Measurements from ENCODE around the gene ESYT1. TPM values are rescaled to one million over a fixed set of nuclear protein-coding genes. Genes with fewer than 3 reads are reported as not detected.

The ESYT1 gene, protein sequence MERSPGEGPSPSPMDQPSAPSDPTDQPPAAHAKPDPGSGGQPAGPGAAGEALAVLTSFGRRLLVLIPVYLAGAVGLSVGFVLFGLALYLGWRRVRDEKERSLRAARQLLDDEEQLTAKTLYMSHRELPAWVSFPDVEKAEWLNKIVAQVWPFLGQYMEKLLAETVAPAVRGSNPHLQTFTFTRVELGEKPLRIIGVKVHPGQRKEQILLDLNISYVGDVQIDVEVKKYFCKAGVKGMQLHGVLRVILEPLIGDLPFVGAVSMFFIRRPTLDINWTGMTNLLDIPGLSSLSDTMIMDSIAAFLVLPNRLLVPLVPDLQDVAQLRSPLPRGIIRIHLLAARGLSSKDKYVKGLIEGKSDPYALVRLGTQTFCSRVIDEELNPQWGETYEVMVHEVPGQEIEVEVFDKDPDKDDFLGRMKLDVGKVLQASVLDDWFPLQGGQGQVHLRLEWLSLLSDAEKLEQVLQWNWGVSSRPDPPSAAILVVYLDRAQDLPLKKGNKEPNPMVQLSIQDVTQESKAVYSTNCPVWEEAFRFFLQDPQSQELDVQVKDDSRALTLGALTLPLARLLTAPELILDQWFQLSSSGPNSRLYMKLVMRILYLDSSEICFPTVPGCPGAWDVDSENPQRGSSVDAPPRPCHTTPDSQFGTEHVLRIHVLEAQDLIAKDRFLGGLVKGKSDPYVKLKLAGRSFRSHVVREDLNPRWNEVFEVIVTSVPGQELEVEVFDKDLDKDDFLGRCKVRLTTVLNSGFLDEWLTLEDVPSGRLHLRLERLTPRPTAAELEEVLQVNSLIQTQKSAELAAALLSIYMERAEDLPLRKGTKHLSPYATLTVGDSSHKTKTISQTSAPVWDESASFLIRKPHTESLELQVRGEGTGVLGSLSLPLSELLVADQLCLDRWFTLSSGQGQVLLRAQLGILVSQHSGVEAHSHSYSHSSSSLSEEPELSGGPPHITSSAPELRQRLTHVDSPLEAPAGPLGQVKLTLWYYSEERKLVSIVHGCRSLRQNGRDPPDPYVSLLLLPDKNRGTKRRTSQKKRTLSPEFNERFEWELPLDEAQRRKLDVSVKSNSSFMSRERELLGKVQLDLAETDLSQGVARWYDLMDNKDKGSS
- 227 and 255 TPM in 2 replicates for total RNA-seq

DNA sequence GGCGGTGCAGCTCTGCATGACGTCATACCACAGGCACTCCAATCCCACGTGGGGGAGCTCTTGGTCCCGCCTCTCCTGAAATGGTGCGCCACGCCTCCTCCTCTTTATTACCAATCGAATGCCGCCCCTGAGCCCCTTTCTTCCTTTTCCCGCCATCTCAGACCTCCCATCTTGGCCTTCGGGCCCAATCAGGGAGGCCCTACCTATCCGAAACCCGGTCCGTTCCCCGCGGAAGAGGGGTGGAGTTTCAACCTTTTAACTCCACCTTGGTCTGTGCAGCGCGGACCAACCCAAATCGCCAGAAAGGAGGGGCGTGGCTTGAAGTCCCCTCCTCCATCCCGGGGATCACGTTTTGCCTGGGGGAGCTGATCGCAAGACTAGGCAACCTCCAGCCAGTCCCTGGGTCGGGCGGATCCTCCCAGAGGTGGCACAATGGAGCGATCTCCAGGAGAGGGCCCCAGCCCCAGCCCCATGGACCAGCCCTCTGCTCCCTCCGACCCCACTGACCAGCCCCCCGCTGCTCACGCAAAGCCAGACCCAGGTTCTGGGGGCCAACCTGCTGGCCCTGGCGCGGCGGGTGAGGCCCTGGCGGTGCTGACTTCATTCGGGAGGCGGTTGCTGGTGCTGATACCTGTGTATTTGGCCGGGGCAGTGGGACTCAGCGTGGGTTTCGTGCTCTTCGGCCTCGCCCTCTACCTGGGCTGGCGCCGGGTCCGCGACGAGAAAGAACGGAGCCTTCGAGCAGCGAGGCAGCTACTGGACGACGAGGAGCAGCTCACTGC, at the start of gene ESYT1:
Gene ESYT1 (plus strand): TSS at position 380 of the 782 bp plus-strand sequence. CDS start 53 bp downstream, at position 433.

DNA sequence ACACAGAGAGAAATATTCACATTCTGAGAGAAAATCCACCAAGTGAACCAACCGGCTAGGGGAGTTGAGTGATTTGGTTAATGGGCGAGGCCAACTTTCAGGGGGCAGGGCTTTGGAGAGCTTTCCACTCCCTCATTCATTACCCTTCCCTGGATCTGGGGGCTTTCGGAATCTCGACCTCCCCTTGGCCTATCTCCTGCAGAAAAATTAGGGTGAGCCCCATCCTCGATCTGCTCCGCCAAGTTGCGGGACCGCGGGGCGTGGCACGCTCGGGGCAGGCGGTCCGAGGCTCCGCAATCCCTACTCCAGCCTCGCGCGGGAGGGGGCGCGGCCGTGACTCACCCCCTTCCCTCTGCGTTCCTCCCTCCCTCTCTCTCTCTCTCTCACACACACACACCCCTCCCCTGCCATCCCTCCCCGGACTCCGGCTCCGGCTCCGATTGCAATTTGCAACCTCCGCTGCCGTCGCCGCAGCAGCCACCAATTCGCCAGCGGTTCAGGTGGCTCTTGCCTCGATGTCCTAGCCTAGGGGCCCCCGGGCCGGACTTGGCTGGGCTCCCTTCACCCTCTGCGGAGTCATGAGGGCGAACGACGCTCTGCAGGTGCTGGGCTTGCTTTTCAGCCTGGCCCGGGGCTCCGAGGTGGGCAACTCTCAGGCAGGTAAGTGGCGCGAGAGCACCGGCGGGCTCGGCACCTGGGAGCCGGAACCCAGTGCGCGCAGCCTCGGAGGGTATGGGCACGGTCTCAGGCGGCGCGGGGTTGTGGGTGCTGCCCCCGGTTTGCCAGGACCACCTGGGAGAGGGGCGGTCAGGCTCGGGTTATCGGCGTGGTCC, 48.1 kb upstream of the ESYT1 start, which contains the start of gene ERBB3:
Gene ERBB3 (plus strand): TSS at position 443 of the 833 bp plus-strand sequence. CDS start 136 bp downstream, at position 579.

DNA sequence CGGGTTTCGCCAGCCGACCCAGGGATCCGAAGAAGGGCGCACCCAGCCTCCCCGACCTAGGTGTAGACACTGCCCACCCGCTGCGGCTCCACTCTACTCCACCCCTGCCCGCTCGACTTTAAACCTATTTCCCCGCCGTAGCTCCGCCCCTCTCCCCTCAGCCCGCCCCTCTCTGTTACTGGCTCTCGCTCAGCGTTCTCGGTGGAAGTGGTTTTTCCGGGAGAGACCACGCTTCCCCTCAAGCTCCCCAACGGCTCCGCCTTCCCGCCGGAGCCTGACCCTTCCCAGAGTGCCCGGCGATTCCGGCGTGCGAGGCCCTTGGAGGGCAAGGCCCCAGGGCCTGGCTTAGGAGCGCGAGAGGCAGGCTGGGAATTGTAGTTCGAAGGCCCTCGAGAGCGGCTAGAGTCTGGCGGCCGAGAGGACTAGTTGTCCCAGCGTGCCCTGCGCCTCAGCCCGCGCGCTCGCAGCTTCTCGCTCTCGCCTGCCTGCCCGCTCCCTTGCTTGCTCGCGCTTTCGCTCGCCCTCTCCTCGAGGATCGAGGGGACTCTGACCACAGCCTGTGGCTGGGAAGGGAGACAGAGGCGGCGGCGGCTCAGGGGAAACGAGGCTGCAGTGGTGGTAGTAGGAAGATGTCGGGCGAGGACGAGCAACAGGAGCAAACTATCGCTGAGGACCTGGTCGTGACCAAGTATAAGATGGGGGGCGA, 23.8 kb upstream of the ESYT1 start, which contains the start of gene PA2G4:
Gene PA2G4 (plus strand): TSS at position 451 of the 706 bp plus-strand sequence. CDS start 179 bp downstream, at position 630.

DNA sequence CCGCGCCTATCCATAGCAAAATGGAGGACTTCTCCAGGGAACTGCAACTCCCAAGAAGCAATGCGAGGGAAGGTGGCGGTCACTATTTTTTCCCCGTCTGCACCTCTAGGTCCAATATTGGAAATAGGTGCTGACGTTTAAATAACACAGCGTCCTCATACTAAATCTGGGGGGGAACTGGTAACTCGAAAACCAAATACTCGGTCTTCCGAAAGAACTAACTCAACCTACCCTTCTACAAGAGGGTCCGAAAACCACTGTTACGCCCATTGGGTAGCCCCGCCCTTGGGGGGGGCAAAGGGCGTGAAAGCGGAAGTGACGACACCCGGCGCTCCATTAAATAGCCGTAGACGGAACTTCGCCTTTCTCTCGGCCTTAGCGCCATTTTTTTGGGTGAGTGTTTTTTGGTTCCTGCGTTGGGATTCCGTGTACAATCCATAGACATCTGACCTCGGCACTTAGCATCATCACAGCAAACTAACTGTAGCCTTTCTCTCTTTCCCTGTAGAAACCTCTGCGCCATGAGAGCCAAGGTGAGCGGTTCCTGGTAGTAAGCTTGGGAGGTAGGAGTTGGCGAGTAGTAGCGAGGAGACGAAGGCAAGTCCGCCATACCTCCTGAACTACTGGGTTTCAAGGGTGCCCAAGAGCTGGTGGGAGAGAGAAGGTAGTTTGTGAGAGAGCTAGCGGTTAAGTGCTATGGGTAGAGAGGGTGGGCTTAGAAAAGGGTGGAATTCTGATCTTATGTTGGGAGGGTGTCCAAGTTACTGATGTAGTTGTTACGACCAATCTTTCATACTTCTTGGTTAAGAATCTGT, 11.6 kb upstream of the ESYT1 start, which contains the start of gene RPL41:
Gene RPL41 (plus strand): TSS at position 367 of the 815 bp plus-strand sequence.

DNA sequence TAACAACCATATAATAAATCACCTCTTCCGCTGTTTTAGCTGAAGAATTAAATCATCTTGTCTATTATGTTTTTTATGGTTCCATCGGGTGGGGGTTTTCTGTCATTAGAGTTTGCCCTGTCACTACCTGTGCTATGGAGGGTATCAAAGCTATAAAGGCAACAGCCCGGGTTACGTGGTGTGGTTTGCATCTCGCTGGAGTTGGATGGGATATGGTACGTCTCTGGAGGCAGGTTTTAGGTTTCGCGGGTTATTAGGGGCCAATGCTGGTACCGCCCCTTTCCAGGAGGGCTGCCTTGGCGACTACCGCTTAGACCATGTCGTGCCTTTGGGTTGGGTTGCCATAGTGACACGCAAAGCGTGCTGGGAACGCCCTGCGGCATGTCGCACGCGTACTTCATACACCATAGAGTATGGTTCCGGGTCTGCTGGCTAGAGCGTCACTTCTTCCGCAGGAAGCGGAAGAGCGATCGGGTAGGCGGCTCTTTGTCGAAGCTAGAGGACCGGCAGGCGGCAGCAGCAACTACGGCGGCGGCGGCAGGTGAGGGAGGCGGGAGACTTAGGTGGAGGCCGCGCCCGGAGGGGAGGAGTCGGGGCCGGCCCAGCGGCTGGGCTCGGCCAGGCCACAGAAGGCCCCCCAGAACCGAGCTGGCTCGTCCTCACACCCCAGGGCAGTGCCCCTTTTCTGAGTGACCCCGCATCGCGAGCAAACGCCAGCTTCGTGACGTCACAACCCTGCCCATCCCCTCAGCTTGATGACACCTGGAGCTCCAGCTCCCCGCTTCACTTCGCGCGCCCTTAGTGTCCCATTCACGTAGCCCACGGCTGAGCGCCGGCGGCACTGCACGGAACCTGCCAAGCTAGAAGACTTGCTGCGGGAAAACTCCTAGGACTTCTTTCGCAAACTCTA, 10.0 kb upstream of the ESYT1 start, which contains the start of gene ZC3H10:
Gene ZC3H10 (plus strand): TSS at position 489 of the 910 bp plus-strand sequence. CDS start 2,297 bp downstream, outside the sequence.

DNA sequence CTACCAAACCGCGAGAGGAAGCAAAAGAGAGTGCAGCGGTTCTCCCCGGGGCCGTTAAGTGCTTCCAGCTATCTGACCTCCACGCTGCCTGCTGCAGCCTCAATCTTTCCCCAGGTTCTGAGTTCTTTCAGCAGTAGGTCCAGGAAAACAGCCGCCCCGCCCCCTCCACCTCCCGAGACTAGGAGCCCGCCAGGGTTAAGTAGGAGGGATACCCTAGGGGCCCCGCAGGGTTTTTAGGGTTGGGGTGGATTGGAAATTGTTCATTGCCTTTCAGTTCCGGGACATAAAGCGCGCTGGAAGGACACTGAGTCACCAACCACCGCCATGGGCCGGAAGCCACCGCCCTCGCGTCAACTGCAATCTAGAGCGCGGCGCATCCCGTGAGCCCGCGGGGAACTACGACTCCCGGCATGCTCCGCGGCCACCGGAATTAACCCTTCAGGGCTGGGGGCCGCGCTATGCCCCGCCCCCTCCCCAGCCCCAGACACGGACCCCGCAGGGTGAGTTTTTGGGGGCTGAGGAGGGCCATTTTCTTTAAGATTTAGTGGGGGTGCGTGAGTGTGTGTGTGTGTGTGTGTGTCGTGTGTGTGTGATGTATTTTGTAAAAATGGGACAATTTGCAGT, 24.2 kb downstream of the ESYT1 start, which contains the start of gene MYL6B:
Gene MYL6B (plus strand): TSS at position 456 of the 624 bp plus-strand sequence. CDS start 1,332 bp downstream, outside the sequence.

DNA sequence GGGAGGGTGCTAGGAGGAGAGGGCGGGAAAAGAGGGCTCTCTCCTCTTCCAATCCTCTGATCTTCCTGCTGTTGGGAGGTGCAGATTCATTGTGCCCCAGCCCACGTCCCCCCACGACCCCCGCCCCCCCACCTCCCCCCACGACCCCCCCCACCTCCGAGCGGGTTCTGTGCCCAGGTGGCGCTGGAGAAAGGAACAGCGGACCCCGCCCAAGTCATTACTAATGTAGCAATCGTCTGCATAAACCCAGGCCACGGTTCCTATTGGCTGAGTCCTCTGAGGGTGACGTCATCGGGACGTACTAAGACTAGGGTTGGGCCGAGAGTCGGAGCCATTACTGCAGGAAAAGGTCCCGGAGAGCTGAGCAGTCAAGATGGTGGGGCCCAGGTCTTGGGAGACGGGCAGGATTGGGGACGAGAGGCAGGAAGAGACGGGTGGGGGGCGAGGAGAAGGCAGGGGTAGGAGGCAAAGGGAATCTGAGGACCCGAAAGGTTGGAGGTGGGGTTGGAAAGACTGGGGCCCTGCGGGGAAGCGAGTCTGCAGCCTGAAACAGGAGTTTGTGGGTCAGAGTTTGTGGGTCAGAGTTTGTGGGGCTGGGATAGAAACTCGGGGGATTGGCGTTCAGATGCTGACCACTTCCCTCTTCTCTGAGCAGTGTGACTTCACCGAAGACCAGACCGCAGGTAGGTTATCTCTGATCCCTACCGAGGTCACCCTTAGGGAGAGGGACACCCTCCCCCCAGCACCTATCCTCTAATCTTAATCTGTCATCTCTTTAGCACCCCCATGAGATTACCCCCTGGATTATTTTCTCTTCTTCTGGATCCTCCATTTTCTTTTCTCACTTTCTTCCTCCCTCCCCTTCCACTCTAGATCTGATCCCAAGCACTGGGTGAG, 30.2 kb downstream of the ESYT1 start, which contains the start of gene MYL6:
Gene MYL6 (plus strand): TSS at position 331 of the 897 bp plus-strand sequence. CDS start 43 bp downstream, at position 374.

DNA sequence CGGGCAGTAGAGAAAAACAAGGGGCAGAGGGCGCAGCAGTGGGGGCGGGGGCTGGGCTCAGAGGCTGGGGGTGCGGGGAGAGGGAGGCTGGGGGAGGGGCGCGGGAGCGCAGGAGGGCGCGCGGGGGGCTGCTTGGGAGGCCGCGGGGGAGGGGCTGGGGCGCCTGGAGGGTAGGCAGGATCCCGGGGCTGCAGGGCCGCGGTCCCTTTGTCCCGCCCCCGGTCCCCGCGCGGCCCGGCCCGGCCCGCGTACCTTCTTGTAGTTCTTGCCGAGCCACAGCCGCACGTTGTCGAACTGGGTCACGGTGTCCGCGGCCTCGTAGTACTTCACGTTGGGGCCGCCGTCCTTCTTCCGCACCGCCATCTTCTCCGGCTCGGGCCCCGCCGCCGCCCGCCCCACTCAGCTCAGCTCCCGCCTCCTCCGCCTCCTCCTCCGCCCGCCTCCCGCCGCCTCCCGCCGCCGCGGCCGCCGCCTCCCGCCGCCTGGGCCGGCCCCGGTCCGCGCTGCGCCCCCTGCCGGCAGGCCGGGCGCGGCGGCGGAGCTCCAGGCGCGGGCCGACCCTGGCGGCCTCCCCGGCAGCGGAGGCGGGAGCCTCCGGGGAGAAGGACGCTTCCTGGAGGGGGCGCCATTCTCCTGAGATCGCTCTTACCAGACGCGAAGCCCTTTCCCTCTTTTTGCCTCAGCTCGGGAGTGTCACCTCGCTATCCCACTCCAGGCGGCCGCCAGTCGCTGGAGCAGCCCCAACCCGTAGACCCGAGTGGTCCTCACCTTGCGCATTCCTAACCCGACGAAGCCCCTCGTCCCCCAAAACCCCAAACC, 61.2 kb downstream of the ESYT1 start, which contains the start of gene SMARCC2:
Gene SMARCC2 (minus strand): TSS at position 385 of the 819 bp plus-strand sequence. CDS start 22 bp downstream, at position 363.

Other genes starting within 250 kb of the ESYT1 start
- 28.1 and 31.4 TPM in 2 replicates for gene PYM1, start 200.4 kb upstream of the ESYT1 start, total RNA-seq
- gene DGKA, start 197.1 kb upstream of the ESYT1 start, total RNA-seq, result 29.1 and 42.0 TPM in 2 replicates
- 0.19 and 0.27 TPM in 2 replicates for gene PMEL, start 162.2 kb upstream of the ESYT1 start, total RNA-seq
- gene CDK2, start 161.4 kb upstream of the ESYT1 start, total RNA-seq, result 16.0 and 22.1 TPM in 2 replicates
- 28.2 and 39.9 TPM in 2 replicates for gene RAB5B, start 154.2 kb upstream of the ESYT1 start, total RNA-seq
- gene SUOX, start 131.0 kb upstream of the ESYT1 start, total RNA-seq, result 10.0 and 13.5 TPM in 2 replicates
- 0.38 and 0.45 TPM in 2 replicates for gene IKZF4, start 107.2 kb upstream of the ESYT1 start, total RNA-seq
- 95.3 and 130 TPM in 2 replicates for gene RPS26, start 86.3 kb upstream of the ESYT1 start, total RNA-seq
- gene ERBB3, start 48.1 kb upstream of the ESYT1 start, total RNA-seq, result 0.18 TPM in 1 of 2 replicates, not detected in the other
- 192 and 236 TPM in 2 replicates for gene PA2G4, start 23.7 kb upstream of the ESYT1 start, total RNA-seq
- gene RPL41, start 11.6 kb upstream of the ESYT1 start, total RNA-seq, result 3,974 and 4,205 TPM in 2 replicates
- gene ZC3H10, start 10.0 kb upstream of the ESYT1 start, total RNA-seq, result 5.1 and 6.2 TPM in 2 replicates
- gene MYL6B, start 24.3 kb downstream of the ESYT1 start, total RNA-seq, result 83.9 and 94.6 TPM in 2 replicates
- 4,931 and 5,496 TPM in 2 replicates for gene MYL6, start 30.1 kb downstream of the ESYT1 start, total RNA-seq
- gene SMARCC2, start 61.2 kb downstream of the ESYT1 start, total RNA-seq, result 42.2 and 53.4 TPM in 2 replicates
- gene RNF41, start 93.7 kb downstream of the ESYT1 start, total RNA-seq, result 103 and 144 TPM in 2 replicates
- gene NABP2, start 96.1 kb downstream of the ESYT1 start, total RNA-seq, result 22.6 and 29.8 TPM in 2 replicates
- gene SLC39A5, start 101.8 kb downstream of the ESYT1 start, total RNA-seq, result not detected in 2 replicates
- gene ANKRD52, start 130.1 kb downstream of the ESYT1 start, total RNA-seq, result 16.0 and 22.5 TPM in 2 replicates
- 5.5 and 6.3 TPM in 2 replicates for gene COQ10A, start 138.7 kb downstream of the ESYT1 start, total RNA-seq
- gene CS, start 172.1 kb downstream of the ESYT1 start, total RNA-seq, result 115 and 136 TPM in 2 replicates
- 45.4 and 74.6 TPM in 2 replicates for gene CNPY2, start 187.7 kb downstream of the ESYT1 start, total RNA-seq
- 9.3 and 21.7 TPM in 2 replicates for gene PAN2, start 205.7 kb downstream of the ESYT1 start, total RNA-seq
- not detected in 2 replicates for gene IL23A, start 210.6 kb downstream of the ESYT1 start, total RNA-seq
- gene STAT2, start 231.8 kb downstream of the ESYT1 start, total RNA-seq, result 56.8 and 68.1 TPM in 2 replicates
- not detected in 2 replicates for gene APOF, start 234.6 kb downstream of the ESYT1 start, total RNA-seq

Data from endothelial cell of coronary artery (primary cell).